Heart left ventricle (tissue), 16 donors: ENCODE data around the gene KCNJ4. TPM values are rescaled to one million over a fixed set of nuclear protein-coding genes. Genes with fewer than 3 reads are reported as not detected.

Experiments used
- ATAC-seq, 4 donors: fragments of 200-7000 bp; cut with Tn5 transposase; one replicate each; pipeline ENCODE4 v1.9.1; 2020 to 2022; ENCODE audit warnings: moderate library complexity in 4 of 4, mild to moderate bottlenecking in 3 of 4, moderate number of reproducible peaks in 1 of 4
- DNase-seq, 5 donors: peaks; one replicate each; pipeline ENCODE4 v3.0.0-alpha.2; 2020
- H3K27ac ChIP-seq, 12 donors: fragments of 200-600 bp; sonication (generic) in 4 of 12; one replicate each; pipeline versions ENCODE4 v1.5.0 to v1.8.0; 2016 to 2022; ENCODE audit warnings: mild to moderate bottlenecking in 2 of 12
- H3K27me3 ChIP-seq, 9 donors: fragments of 200-600 bp; sonication (generic) in 2 of 9; one replicate each; pipeline versions ENCODE4 v1.5.1 to v1.8.0; 2016 to 2022; ENCODE audit warnings: mild to moderate bottlenecking in 3 of 9
- H3K36me3 ChIP-seq, 9 donors: fragments of 200-600 bp; sonication (generic) in 2 of 9; one replicate each; pipeline versions ENCODE4 v1.5.0 to v1.8.0; 2018 to 2022; ENCODE audit warnings: mild to moderate bottlenecking in 2 of 9
- H3K4me1 ChIP-seq, 12 donors: fragments of 200-600 bp; sonication (generic) in 4 of 12; one replicate each; pipeline versions ENCODE4 v1.5.0 to v1.8.0; 2016 to 2022; ENCODE audit warnings: mild to moderate bottlenecking in 3 of 12
- H3K4me3 ChIP-seq, 12 donors: fragments of 200-600 bp; sonication (generic) in 4 of 12; one replicate each; pipeline versions ENCODE4 v1.5.0 to v1.8.0; 2017 to 2022; ENCODE audit warnings: mild to moderate bottlenecking in 9 of 12, moderate library complexity in 4 of 12
- H3K9me3 ChIP-seq, 12 donors: fragments of 200-600 bp; sonication (generic) in 4 of 12; one replicate each; pipeline versions ENCODE4 v1.5.0 to v1.8.0; 2016 to 2022; ENCODE audit warnings: mild to moderate bottlenecking in 1 of 12
- CTCF ChIP-seq, 12 donors: fragments of 200-600 bp; sonication (generic) in 4 of 12; IDR thresholded peaks; one replicate each; pipeline versions ENCODE4 v1.5.0 to v1.8.0; 2018 to 2022; ENCODE audit warnings: antibody characterized with exemption in 12 of 12, mild to moderate bottlenecking in 5 of 12
- POLR2A ChIP-seq, 2 donors: fragments of 450-650 bp; IDR thresholded peaks; one replicate each; pipeline ENCODE4 v1.6.1; 2017; ENCODE audit warnings: antibody characterized with exemption in 2 of 2, mild to moderate bottlenecking in 2 of 2, moderate library complexity in 2 of 2
- WGBS, 4 donors: extraction: QIAGEN DNeasy Blood & Tissue Kit in 2 of 4; methylation state at CpG; one replicate each; pipeline versions ENCODE4 v1.1.5 to v1.1.7; 2013 to 2018; 5-methylcytosine and 5-hydroxymethylcytosine counted together
- intact Hi-C, 10 donors: fragments of 100-400 bp; cut with DNase I; formaldehyde crosslinking; loops; one replicate each; pipeline versions ENCODE4 v1.11.1 to v1.14.2; 2022
- polyA plus RNA-seq, 2 donors: library from polyadenylated mRNA; stranded (reverse); fragments of 200-250 nt; gene quantifications; one replicate each; pipeline ENCODE4 v1.2.3, GENCODE V29; 2013
- total RNA-seq, 9 donors: library from RNA; depleted of rRNA in 2 of 9; stranded (reverse); fragments of >200 nt in 2 of 9; fragmentation: NEBNext Ultra II Directional in 3 of 9; extraction: Animal tissue kit (Norgen Biotek cat#: 25700) in 3 of 9; gene quantifications; one replicate each; pipeline versions ENCODE4 v1.1.0 to v1.2.4, GENCODE V29; 2016 to 2023
- donor health status: ischemic (EF 13 %, LVEDD 7.1; RV severe dilation, severe dysfunction).
- donor health status: healthy with polysubstance abuse.
- donor health status: DM: no; HTN: yes; CAD: no.
- donor health status: DM: no; HTN: no; CAD: no.
- donor health status: ischemic (EF 25% LVEDD 6.9; RV normal size, moderate dysfunction).
- donor health status: ischemic (EF 25% LVEDD 5.7; RV mildly dilated, moderate dysfunction).
- donor health status: healthy.
- donor health status: DM: yes; HTN: yes; CAD: no.
- donor health status: ischemic (EF 35%, LVEDD 5.7; RV mildly dilated, moderate dysfunction).
- donor health status: nonischemic (EF 11% LVEDD 7.7; RV severe dilation, severe dysfunction).
- donor health status: DM: yes; HTN: yes; CAD: no.
- donor health status: PGD.
- donor health status: ischemic (EF 29% LVEDD 5.4; RV normal size, mild dysfunction).
- donor health status: nonischemic (EF 23%, LVEDD 6.1; RV moderate dilation, normal function).

The KCNJ4 gene
- total and polyA plus RNA-seq, 11 donors = 14.5 to 85.5 (median 39.7) TPM

- WGBS, 4 donors = 18 to 23% (median 19%) methylated on average over 22 to 25 of the region's 25 CpGs
- DNase-seq = peak; percentile 78 to 90 (median 83)
- ATAC-seq = peak; percentile 49 to 65 (median 57)
- peaks cover 0 to 80% (median 12%) of the 10 kb centered on the region in 12 donors for H3K4me1 ChIP-seq
- H3K27me3 ChIP-seq = peaks cover 0 to 65% (median 30%) of the 10 kb centered on the region in 9 donors
- no peaks in the 10 kb centered on the region for H3K9me3 ChIP-seq
- peak overlapping the region; percentile 28 to 99 (median 91) for H3K27ac ChIP-seq
- peak overlapping the region in 7 of 12 donors; percentile 13 to 73 (median 27) for H3K4me3 ChIP-seq
- intact Hi-C loops = loop anchor here in 2 of 10 donors (5.0 kb wide), 1 partner anchor 35 kb away; no protein-coding TSS in a partner anchor
- TF ChIP-seq POLR2A (IDR thresholded peaks at IDR 0.05) (peak in 1 of 2 donors; percentile 3), CTCF (IDR thresholded peaks at IDR 0.05) (no peak)
- H3K36me3 ChIP-seq = no peaks in the 10 kb centered on the region
Measured at GRCh38 chr22:38452373-38453065, 2.5 kb downstream of the KCNJ4 start.

- intact Hi-C loops = loop anchor here in 2 of 10 donors (5.0 kb wide), 1 partner anchor 35 kb away; no protein-coding TSS in a partner anchor
Measured at GRCh38 chr22:38451864-38452263, 3.1 kb downstream of the KCNJ4 start.

GRCh38 chr22:38451404-38451803 is 3.6 kb downstream of the KCNJ4 start:
- H3K27ac ChIP-seq = peak overlapping the region; percentile 28 to 99 (median 91)
- DNase-seq (no peak), ATAC-seq (no peak)
- H3K27me3 ChIP-seq = peaks cover 0 to 54% (median 27%) of the 10 kb centered on the region in 9 donors
- 75 to 85% (median 78%) methylated on average over 2 of the region's 2 CpGs for WGBS, 4 donors
- no peak for TF ChIP-seq POLR2A (IDR thresholded peaks at IDR 0.05)
- TF ChIP-seq CTCF (IDR thresholded peaks at IDR 0.05) = no peak
- H3K9me3 ChIP-seq = no peaks in the 10 kb centered on the region
- H3K36me3 ChIP-seq = no peaks in the 10 kb centered on the region
- no peak overlapping the region for H3K4me3 ChIP-seq
- intact Hi-C loops = loop anchor here in 2 of 10 donors (5.0 kb wide), 1 partner anchor 34 kb away; no protein-coding TSS in a partner anchor
- peaks cover 0 to 69% (median 12%) of the 10 kb centered on the region in 12 donors for H3K4me1 ChIP-seq

More at GRCh38 chr22:38451864-38452263, 3.1 kb downstream of the KCNJ4 start:
- peak overlapping the region; percentile 28 to 99 (median 91) for H3K27ac ChIP-seq
- no peaks in the 10 kb centered on the region for H3K36me3 ChIP-seq
- TF ChIP-seq CTCF (IDR thresholded peaks at IDR 0.05) = no peak
- no peak for TF ChIP-seq POLR2A (IDR thresholded peaks at IDR 0.05)
- H3K4me1 ChIP-seq = peaks cover 0 to 73% (median 12%) of the 10 kb centered on the region in 12 donors
- DNase-seq (no peak), ATAC-seq (no peak)
- no peaks in the 10 kb centered on the region for H3K9me3 ChIP-seq
- no peak overlapping the region for H3K4me3 ChIP-seq
- 38 to 54% (median 46%) methylated on average over 4 of the region's 4 CpGs for WGBS, 4 donors
- peaks cover 0 to 58% (median 30%) of the 10 kb centered on the region in 9 donors for H3K27me3 ChIP-seq

GRCh38 chr22:38450234-38450797 is 4.7 kb downstream of the KCNJ4 start:
- WGBS, 4 donors = 22 to 33% (median 30%) methylated on average over 11 of the region's 11 CpGs
- peaks cover 0 to 44% (median 20%) of the 10 kb centered on the region in 9 donors for H3K27me3 ChIP-seq
- DNase-seq = peak in 4 of 5 donors; percentile 67 to 84 (median 78)
- no peaks in the 10 kb centered on the region for H3K36me3 ChIP-seq
- no peaks in the 10 kb centered on the region for H3K9me3 ChIP-seq
- H3K4me3 ChIP-seq = peak overlapping the region in 6 of 12 donors; percentile 16 to 40 (median 26)
- TF ChIP-seq POLR2A (IDR thresholded peaks at IDR 0.05) (peak in 1 of 2 donors; percentile 12), CTCF (IDR thresholded peaks at IDR 0.05) (no peak)
- peak overlapping the region; percentile 72 to 99 (median 91) for H3K27ac ChIP-seq
- peak; percentile 59 to 76 (median 64) for ATAC-seq
- intact Hi-C loops = loop anchor here in 2 of 10 donors (5.0 kb wide), 1 partner anchor 33 kb away; no protein-coding TSS in a partner anchor
- H3K4me1 ChIP-seq = peaks cover 0 to 64% (median 14%) of the 10 kb centered on the region in 12 donors
